CD8-positive, alpha-beta memory T cell (primary cell): ENCODE results near the gene CCDC170. TPM values are rescaled to one million over a fixed set of nuclear protein-coding genes. Genes with fewer than 3 reads are reported as not detected.

ENCODE experiments used
- CTCF ChIA-PET: fragments of 350-600 bp; sonication (Branson Sonifier 250); formaldehyde crosslinking; loops from one replicate; lab custom pipeline; 2021; ENCODE audit warnings: antibody characterized with exemption; lab: Charles Lee
- POLR2A ChIA-PET: fragments of 350-600 bp; sonication (Branson Sonifier 250); formaldehyde crosslinking; loops from one replicate; lab custom pipeline; 2021; ENCODE audit warnings: antibody characterized with exemption; lab: Charles Lee
- DNase-seq, 5 donors: peaks; one replicate each; pipeline versions ENCODE4 v3.0.0 to v3.0.0-alpha.2; 2020 to 2022; ENCODE audit warnings: mixed read lengths in 1 of 5
- H3K27ac ChIP-seq: one replicate; pipeline ENCODE4 v1.7.0; 2013; ENCODE audit warnings: low read depth, mild to moderate bottlenecking, low read length, moderate library complexity
- H3K27me3 ChIP-seq: 2 replicates; pipeline ENCODE4 v1.7.0; 2013; ENCODE audit warnings: low read length, mild to moderate bottlenecking; ENCODE audit not compliant: insufficient read depth, poor library complexity, severe bottlenecking
- H3K36me3 ChIP-seq: 2 replicates; pipeline ENCODE4 v1.7.0; 2013; ENCODE audit warnings: mild to moderate bottlenecking, low read length, moderate library complexity; ENCODE audit not compliant: insufficient read depth
- H3K4me1 ChIP-seq: 2 replicates; pipeline ENCODE4 v1.7.0; 2013; ENCODE audit warnings: mild to moderate bottlenecking, low read length, moderate library complexity; ENCODE audit not compliant: insufficient read depth
- H3K4me3 ChIP-seq: 2 replicates; pipeline ENCODE4 v1.7.0; 2013; ENCODE audit warnings: mild to moderate bottlenecking, low read length
- H3K9me3 ChIP-seq: 2 replicates; pipeline ENCODE4 v1.7.0; 2013; ENCODE audit warnings: mild to moderate bottlenecking, low read length
- H3K27ac Mint-ChIP-seq, 8 donors: one replicate each; pipeline ENCODE4 v1.8.0; 2020 to 2021; ENCODE audit warnings: mixed read lengths in 8 of 8, mild to moderate bottlenecking in 6 of 8, inconsistent platforms in 3 of 8, moderate library complexity in 3 of 8
- H3K27me3 Mint-ChIP-seq, 2 donors: one replicate each; pipeline ENCODE4 v1.8.0; 2020 to 2021; ENCODE audit warnings: mixed read lengths in 2 of 2, mild to moderate bottlenecking in 1 of 2, moderate library complexity in 1 of 2
- H3K36me3 Mint-ChIP-seq, 3 donors: one replicate each; pipeline ENCODE4 v1.8.0; 2020 to 2021; ENCODE audit warnings: mixed read lengths in 3 of 3, inconsistent platforms in 1 of 3, mild to moderate bottlenecking in 1 of 3
- H3K4me1 Mint-ChIP-seq, 3 donors: one replicate each; pipeline ENCODE4 v1.8.0; 2020 to 2021; ENCODE audit warnings: mixed read lengths in 3 of 3, inconsistent platforms in 1 of 3, mild to moderate bottlenecking in 1 of 3
- H3K4me3 Mint-ChIP-seq, 7 donors: one replicate each; pipeline ENCODE4 v1.8.0; 2020 to 2021; ENCODE audit warnings: mixed read lengths in 7 of 7, mild to moderate bottlenecking in 6 of 7, moderate library complexity in 4 of 7, inconsistent platforms in 2 of 7
- H3K9me3 Mint-ChIP-seq, 5 donors: one replicate each; pipeline ENCODE4 v1.8.0; 2020 to 2022; ENCODE audit warnings: mixed read lengths in 5 of 5, mild to moderate bottlenecking in 3 of 5, moderate library complexity in 2 of 5, inconsistent platforms in 1 of 5
- polyA plus RNA-seq: library from polyadenylated mRNA; unstranded; fragments of 300-500 nt; fragmentation: Illumina TruSeq; gene quantifications from one replicate; pipeline ENCODE4 v1.2.3, GENCODE V29; 2021
- total RNA-seq, 2 experiments: library from RNA; stranded (reverse); gene quantifications; one replicate each; pipeline ENCODE4 v1.2.3, GENCODE V29; 2021

CCDC170 gene
- total and polyA plus RNA-seq, 3 experiments from 2014 or later: not detected

- Mint-ChIP-seq H3K9me3 (peaks cover 0 to 4% (median 0%) of the 10 kb centered on the region in 5 donors), H3K4me3 (no peak overlapping the region), H3K36me3 (no peaks in the 10 kb centered on the region), H3K4me1 (no peaks in the 10 kb centered on the region), H3K27ac (peak overlapping the region in 1 of 8 donors; percentile 44), H3K27me3 (peaks cover 0 to 26% of the 10 kb centered on the region in 2 donors)
- no peak for DNase-seq
- H3K27ac ChIP-seq: no peak overlapping the region
- ChIA-PET POLR2A (no interaction called here), CTCF (no interaction called here)
- H3K36me3 ChIP-seq: no peaks in the 10 kb centered on the region
- no peak overlapping the region for H3K4me3 ChIP-seq
- no peaks in the 10 kb centered on the region for H3K4me1 ChIP-seq
- H3K9me3 ChIP-seq: no peaks in the 10 kb centered on the region
- H3K27me3 ChIP-seq: peaks cover 3% of the 10 kb centered on the region
Observed at GRCh38 chr6:151577257-151577656, 83.4 kb downstream of the CCDC170 start.

GRCh38 chr6:151585741-151586140, 91.9 kb downstream of the CCDC170 start:
- peaks cover 3% of the 10 kb centered on the region for H3K27me3 ChIP-seq
- no peak overlapping the region for H3K4me3 ChIP-seq
- H3K9me3 ChIP-seq: no peaks in the 10 kb centered on the region
- Mint-ChIP-seq H3K36me3 (peaks cover 0 to 4% (median 0%) of the 10 kb centered on the region in 3 donors), H3K4me3 (no peak overlapping the region), H3K27me3 (peaks cover 4 to 32% of the 10 kb centered on the region in 2 donors), H3K27ac (no peak overlapping the region), H3K4me1 (no peaks in the 10 kb centered on the region), H3K9me3 (peaks cover 0 to 7% (median 2%) of the 10 kb centered on the region in 5 donors)
- CTCF ChIA-PET: no interaction called here
- POLR2A ChIA-PET: no interaction called here
- DNase-seq: no peak
- no peaks in the 10 kb centered on the region for H3K4me1 ChIP-seq
- H3K27ac ChIP-seq: no peak overlapping the region
- H3K36me3 ChIP-seq: no peaks in the 10 kb centered on the region

- Histone ChIP-seq H3K27me3 (peaks cover 3% of the 10 kb centered on the region), H3K27ac (no peak overlapping the region), H3K4me1 (no peaks in the 10 kb centered on the region), H3K36me3 (no peaks in the 10 kb centered on the region), H3K4me3 (no peak overlapping the region), H3K9me3 (no peaks in the 10 kb centered on the region)
- H3K27ac Mint-ChIP-seq: no peak overlapping the region
- H3K4me3 Mint-ChIP-seq: no peak overlapping the region
- H3K9me3 Mint-ChIP-seq: peaks cover 0 to 6% (median 4%) of the 10 kb centered on the region in 5 donors
- ChIA-PET POLR2A (no interaction called here), CTCF (no interaction called here)
- no peak for DNase-seq
- H3K36me3 Mint-ChIP-seq: no peaks in the 10 kb centered on the region
- peaks cover 7 to 28% of the 10 kb centered on the region in 2 donors for H3K27me3 Mint-ChIP-seq
- H3K4me1 Mint-ChIP-seq: no peaks in the 10 kb centered on the region
Observed at GRCh38 chr6:151589667-151590066, 95.8 kb downstream of the CCDC170 start.

GRCh38 chr6:151590742-151591141, 96.9 kb downstream of the CCDC170 start:
- ChIA-PET CTCF (no interaction called here), POLR2A (no interaction called here)
- Histone ChIP-seq H3K27ac (no peak overlapping the region), H3K9me3 (no peaks in the 10 kb centered on the region), H3K4me3 (no peak overlapping the region), H3K36me3 (no peaks in the 10 kb centered on the region), H3K4me1 (no peaks in the 10 kb centered on the region), H3K27me3 (peaks cover 3% of the 10 kb centered on the region)
- no peak overlapping the region for H3K4me3 Mint-ChIP-seq
- H3K4me1 Mint-ChIP-seq: no peaks in the 10 kb centered on the region
- H3K27ac Mint-ChIP-seq: no peak overlapping the region
- peaks cover 0 to 6% (median 4%) of the 10 kb centered on the region in 5 donors for H3K9me3 Mint-ChIP-seq
- H3K36me3 Mint-ChIP-seq: no peaks in the 10 kb centered on the region
- DNase-seq: no peak
- peaks cover 7 to 33% of the 10 kb centered on the region in 2 donors for H3K27me3 Mint-ChIP-seq

- Mint-ChIP-seq H3K9me3 (peaks cover 0 to 5% (median 3%) of the 10 kb centered on the region in 5 donors), H3K36me3 (no peaks in the 10 kb centered on the region), H3K27me3 (peaks cover 5 to 32% of the 10 kb centered on the region in 2 donors), H3K27ac (no peak overlapping the region), H3K4me3 (no peak overlapping the region), H3K4me1 (no peaks in the 10 kb centered on the region)
- Histone ChIP-seq H3K36me3 (no peaks in the 10 kb centered on the region), H3K9me3 (no peaks in the 10 kb centered on the region), H3K4me3 (no peak overlapping the region), H3K27me3 (peaks cover 3% of the 10 kb centered on the region), H3K4me1 (no peaks in the 10 kb centered on the region), H3K27ac (no peak overlapping the region)
- ChIA-PET CTCF (no interaction called here), POLR2A (no interaction called here)
- DNase-seq: no peak
Observed at GRCh38 chr6:151592449-151593159, 98.8 kb downstream of the CCDC170 start.

- Mint-ChIP-seq H3K4me3 (no peak overlapping the region), H3K4me1 (no peaks in the 10 kb centered on the region), H3K9me3 (peaks cover 0 to 3% (median 0%) of the 10 kb centered on the region in 5 donors), H3K36me3 (no peaks in the 10 kb centered on the region), H3K27me3 (peaks cover 13 to 64% of the 10 kb centered on the region in 2 donors), H3K27ac (no peak overlapping the region)
- ChIA-PET CTCF (no interaction called here), POLR2A (no interaction called here)
- no peaks in the 10 kb centered on the region for H3K9me3 ChIP-seq
- no peak for DNase-seq
- no peaks in the 10 kb centered on the region for H3K36me3 ChIP-seq
- no peaks in the 10 kb centered on the region for H3K4me1 ChIP-seq
- H3K27ac ChIP-seq: no peak overlapping the region
- H3K27me3 ChIP-seq: no peaks in the 10 kb centered on the region
- no peak overlapping the region for H3K4me3 ChIP-seq
Observed at GRCh38 chr6:151609146-151609902, 115.5 kb downstream of the CCDC170 start.

- Mint-ChIP-seq H3K27ac (no peak overlapping the region), H3K4me3 (no peak overlapping the region), H3K36me3 (no peaks in the 10 kb centered on the region), H3K9me3 (peaks cover 0 to 4% (median 0%) of the 10 kb centered on the region in 5 donors), H3K27me3 (peaks cover 12 to 65% of the 10 kb centered on the region in 2 donors), H3K4me1 (no peaks in the 10 kb centered on the region)
- H3K27me3 ChIP-seq: no peaks in the 10 kb centered on the region
- DNase-seq: no peak
- H3K4me3 ChIP-seq: no peak overlapping the region
- no peak overlapping the region for H3K27ac ChIP-seq
- no peaks in the 10 kb centered on the region for H3K4me1 ChIP-seq
- no peaks in the 10 kb centered on the region for H3K9me3 ChIP-seq
- ChIA-PET CTCF (no interaction called here), POLR2A (no interaction called here)
- no peaks in the 10 kb centered on the region for H3K36me3 ChIP-seq
Observed at GRCh38 chr6:151610326-151610725, 116.5 kb downstream of the CCDC170 start.

GRCh38 chr6:151614630-151615029, 120.8 kb downstream of the CCDC170 start:
- ChIA-PET CTCF (no interaction called here), POLR2A (no interaction called here)
- peaks cover 10 to 43% of the 10 kb centered on the region in 2 donors for H3K27me3 Mint-ChIP-seq
- no peaks in the 10 kb centered on the region for H3K4me1 Mint-ChIP-seq
- Histone ChIP-seq H3K4me1 (no peaks in the 10 kb centered on the region), H3K27me3 (no peaks in the 10 kb centered on the region), H3K9me3 (no peaks in the 10 kb centered on the region), H3K4me3 (no peak overlapping the region), H3K27ac (no peak overlapping the region), H3K36me3 (no peaks in the 10 kb centered on the region)
- H3K36me3 Mint-ChIP-seq: peaks cover 0 to 2% (median 0%) of the 10 kb centered on the region in 3 donors
- H3K9me3 Mint-ChIP-seq: peaks cover 0 to 6% (median 3%) of the 10 kb centered on the region in 5 donors
- H3K27ac Mint-ChIP-seq: no peak overlapping the region
- no peak overlapping the region for H3K4me3 Mint-ChIP-seq
- DNase-seq: no peak
